Neural cell (in vitro differentiated cells): ENCODE data around the gene ENHO.

Experiments
- EP300 ChIP-seq: fragments of 450-650 bp; conservative IDR thresholded peaks from 2 replicates; pipeline ENCODE4 v1.6.1; 2014; ENCODE audit warnings: antibody characterized with exemption, mild to moderate bottlenecking, moderate library complexity; ENCODE audit not compliant: poor library complexity, severe bottlenecking
- EZH2 ChIP-seq: fragments of 200-600, 300-800 bp; shearing (Covaris generic), sonication (generic); IDR thresholded peaks from 2 replicates; pipeline ENCODE4 v1.6.1; 2014; ENCODE audit warnings: antibody characterized with exemption, low read length, borderline replicate concordance, mild to moderate bottlenecking; ENCODE audit not compliant: insufficient read depth, poor library complexity, severe bottlenecking
- MXI1 ChIP-seq: fragments of 450-650 bp; conservative IDR thresholded peaks from 2 replicates; pipeline ENCODE4 v1.6.1; 2014; ENCODE audit warnings: antibody characterized with exemption, mild to moderate bottlenecking; ENCODE audit not compliant: poor library complexity, severe bottlenecking
- POLR2AphosphoS5 ChIP-seq: IDR thresholded peaks from 2 replicates; pipeline ENCODE4 v1.6.1; 2012
- TF ChIP-seq, protein P1 (sequence below): fragments of 450-650 bp; IDR thresholded peaks from 2 replicates; pipeline ENCODE4 v1.5.1; 2014; ENCODE audit warnings: antibody characterized with exemption, mild to moderate bottlenecking, moderate library complexity; ENCODE audit not compliant: poor library complexity, severe bottlenecking
- TF ChIP-seq, protein P2 (sequence below): IDR thresholded peaks from 2 replicates; pipeline ENCODE4 v1.6.1; 2012; ENCODE audit warnings: borderline replicate concordance

DNA sequence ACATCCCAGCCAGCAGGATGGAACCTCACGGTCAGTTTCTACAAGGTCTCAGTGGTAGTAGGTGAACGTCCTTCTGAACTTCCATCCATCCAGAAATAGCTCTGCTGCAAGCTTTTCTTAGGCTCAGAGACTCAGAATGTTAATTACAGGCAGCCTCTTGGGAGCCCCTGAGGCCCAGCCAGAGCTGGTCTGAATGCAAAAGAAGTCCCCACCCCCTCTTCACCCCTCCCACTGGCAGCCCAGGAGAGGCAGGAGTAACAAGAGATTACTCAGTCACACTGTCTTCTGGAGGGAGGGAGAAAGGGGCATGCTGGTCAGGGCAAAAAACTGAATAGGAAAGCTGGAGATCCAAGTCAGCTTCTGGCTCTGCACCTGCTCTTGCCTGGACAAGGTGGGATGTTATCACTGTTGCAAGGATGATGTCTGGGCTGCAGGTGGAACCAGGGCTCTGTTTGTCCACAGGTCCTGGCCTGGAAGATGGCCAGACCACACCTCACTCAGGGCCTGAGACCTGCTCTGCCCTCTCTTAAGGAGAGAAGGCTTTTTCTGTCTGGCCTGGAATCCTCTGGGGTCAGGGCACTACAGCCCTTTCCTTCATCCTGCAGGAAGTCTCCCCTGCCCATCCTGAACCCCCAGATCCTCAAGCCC is 9.1 kb downstream of the ENHO start:
- TF ChIP-seq, protein P1, sequence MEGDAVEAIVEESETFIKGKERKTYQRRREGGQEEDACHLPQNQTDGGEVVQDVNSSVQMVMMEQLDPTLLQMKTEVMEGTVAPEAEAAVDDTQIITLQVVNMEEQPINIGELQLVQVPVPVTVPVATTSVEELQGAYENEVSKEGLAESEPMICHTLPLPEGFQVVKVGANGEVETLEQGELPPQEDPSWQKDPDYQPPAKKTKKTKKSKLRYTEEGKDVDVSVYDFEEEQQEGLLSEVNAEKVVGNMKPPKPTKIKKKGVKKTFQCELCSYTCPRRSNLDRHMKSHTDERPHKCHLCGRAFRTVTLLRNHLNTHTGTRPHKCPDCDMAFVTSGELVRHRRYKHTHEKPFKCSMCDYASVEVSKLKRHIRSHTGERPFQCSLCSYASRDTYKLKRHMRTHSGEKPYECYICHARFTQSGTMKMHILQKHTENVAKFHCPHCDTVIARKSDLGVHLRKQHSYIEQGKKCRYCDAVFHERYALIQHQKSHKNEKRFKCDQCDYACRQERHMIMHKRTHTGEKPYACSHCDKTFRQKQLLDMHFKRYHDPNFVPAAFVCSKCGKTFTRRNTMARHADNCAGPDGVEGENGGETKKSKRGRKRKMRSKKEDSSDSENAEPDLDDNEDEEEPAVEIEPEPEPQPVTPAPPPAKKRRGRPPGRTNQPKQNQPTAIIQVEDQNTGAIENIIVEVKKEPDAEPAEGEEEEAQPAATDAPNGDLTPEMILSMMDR: no peak
- TF ChIP-seq EZH2: no peak
- TF ChIP-seq POLR2AphosphoS5: no peak
- TF ChIP-seq, protein P2, sequence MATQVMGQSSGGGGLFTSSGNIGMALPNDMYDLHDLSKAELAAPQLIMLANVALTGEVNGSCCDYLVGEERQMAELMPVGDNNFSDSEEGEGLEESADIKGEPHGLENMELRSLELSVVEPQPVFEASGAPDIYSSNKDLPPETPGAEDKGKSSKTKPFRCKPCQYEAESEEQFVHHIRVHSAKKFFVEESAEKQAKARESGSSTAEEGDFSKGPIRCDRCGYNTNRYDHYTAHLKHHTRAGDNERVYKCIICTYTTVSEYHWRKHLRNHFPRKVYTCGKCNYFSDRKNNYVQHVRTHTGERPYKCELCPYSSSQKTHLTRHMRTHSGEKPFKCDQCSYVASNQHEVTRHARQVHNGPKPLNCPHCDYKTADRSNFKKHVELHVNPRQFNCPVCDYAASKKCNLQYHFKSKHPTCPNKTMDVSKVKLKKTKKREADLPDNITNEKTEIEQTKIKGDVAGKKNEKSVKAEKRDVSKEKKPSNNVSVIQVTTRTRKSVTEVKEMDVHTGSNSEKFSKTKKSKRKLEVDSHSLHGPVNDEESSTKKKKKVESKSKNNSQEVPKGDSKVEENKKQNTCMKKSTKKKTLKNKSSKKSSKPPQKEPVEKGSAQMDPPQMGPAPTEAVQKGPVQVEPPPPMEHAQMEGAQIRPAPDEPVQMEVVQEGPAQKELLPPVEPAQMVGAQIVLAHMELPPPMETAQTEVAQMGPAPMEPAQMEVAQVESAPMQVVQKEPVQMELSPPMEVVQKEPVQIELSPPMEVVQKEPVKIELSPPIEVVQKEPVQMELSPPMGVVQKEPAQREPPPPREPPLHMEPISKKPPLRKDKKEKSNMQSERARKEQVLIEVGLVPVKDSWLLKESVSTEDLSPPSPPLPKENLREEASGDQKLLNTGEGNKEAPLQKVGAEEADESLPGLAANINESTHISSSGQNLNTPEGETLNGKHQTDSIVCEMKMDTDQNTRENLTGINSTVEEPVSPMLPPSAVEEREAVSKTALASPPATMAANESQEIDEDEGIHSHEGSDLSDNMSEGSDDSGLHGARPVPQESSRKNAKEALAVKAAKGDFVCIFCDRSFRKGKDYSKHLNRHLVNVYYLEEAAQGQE: no peak
- TF ChIP-seq MXI1: no peak
- TF ChIP-seq EP300: no peak
